VCaP (cell line): ENCODE results near the gene NFASC.

Experiments
- H3K27ac ChIP-seq: fragments of 450-650 bp; 2 replicates; pipeline ENCODE4 v1.5.1; 2017
- CTCF ChIP-seq: fragments of 450-650 bp; conservative IDR thresholded peaks from 2 replicates; pipeline ENCODE4 v1.5.1; 2017; ENCODE audit warnings: mild to moderate bottlenecking, moderate library complexity

The NFASC gene

GRCh38 chr1:204870160-204870912 lies at the start of gene NFASC:
Gene NFASC (plus strand): TSS chr1:204870862. CDS start chr1:204944316, 73,454 bp downstream.
- no peak for TF ChIP-seq CTCF
- no peak within 1 kb of the TSS for H3K27ac ChIP-seq

GRCh38 chr1:204821476-204821875 lies 49.2 kb upstream of the NFASC start:
- TF ChIP-seq CTCF, result no peak
- peak overlapping the region; percentile 83 for H3K27ac ChIP-seq

GRCh38 chr1:204821924-204822323 lies 48.7 kb upstream of the NFASC start:
- peak overlapping the region; percentile 83 for H3K27ac ChIP-seq
- no peak; the same call in 1 of the 2 replicates for TF ChIP-seq CTCF

GRCh38 chr1:204826970-204827369 lies 43.7 kb upstream of the NFASC start:
- no peak; the same call in 1 of the 2 replicates for TF ChIP-seq CTCF
- H3K27ac ChIP-seq, result no peak overlapping the region

- H3K27ac ChIP-seq, result peak overlapping the region; percentile 54; the same call in 1 of the 2 replicates
These were observed 42.3 kb upstream of the NFASC start for GRCh38 chr1:204828352-204828850.

GRCh38 chr1:204829133-204829825 lies 41.4 kb upstream of the NFASC start:
- peak overlapping the region; percentile 54; the same call in 1 of the 2 replicates for H3K27ac ChIP-seq
- TF ChIP-seq CTCF, result no peak

More at GRCh38 chr1:204828352-204828850, 42.3 kb upstream of the NFASC start:
- TF ChIP-seq CTCF, result peak; percentile 35

GRCh38 chr1:204830747-204831146 lies 39.9 kb upstream of the NFASC start:
- TF ChIP-seq CTCF, result no peak
- peak overlapping the region; percentile 54 for H3K27ac ChIP-seq
